Smooth muscle cell (in vitro differentiated cells): ENCODE measurements around the gene TMEM150B. TPM values are rescaled to one million over a fixed set of nuclear protein-coding genes. Genes with fewer than 3 reads are reported as not detected.

Experiments used
- DNase-seq: peaks from one replicate; lab custom pipeline; 2025; ENCODE audit not compliant: unreplicated experiment; lab: John Stamatoyannopoulos, UW
- H2AFZ ChIP-seq: fragments of 200-600 bp; sonication (generic); 2 replicates; pipeline ENCODE4 v1.6.0; 2016; ENCODE audit warnings: antibody characterized with exemption, low read depth, mild to moderate bottlenecking
- H3F3A ChIP-seq: fragments of 200-600 bp; sonication (generic); 2 replicates; pipeline ENCODE4 v1.6.0; 2017; ENCODE audit warnings: antibody characterized with exemption, low read depth
- H3K27ac ChIP-seq: fragments of 200-600 bp; sonication (generic); 2 replicates; pipeline ENCODE4 v1.5.1; 2016; ENCODE audit warnings: low read depth, mild to moderate bottlenecking
- H3K27me3 ChIP-seq: fragments of 200-600 bp; sonication (generic); 2 replicates; pipeline ENCODE4 v1.6.1; 2016; ENCODE audit warnings: low read depth, mild to moderate bottlenecking
- H3K36me3 ChIP-seq: fragments of 200-600 bp; sonication (generic); 2 replicates; pipeline ENCODE4 v1.5.1; 2016; ENCODE audit warnings: low read depth
- H3K4me1 ChIP-seq: fragments of 200-600 bp; sonication (generic); 2 replicates; pipeline ENCODE4 v1.5.1; 2016; ENCODE audit warnings: low read depth
- H3K4me2 ChIP-seq: fragments of 200-600 bp; sonication (generic); 2 replicates; pipeline ENCODE4 v1.6.0; 2016; ENCODE audit warnings: mild to moderate bottlenecking
- H3K4me3 ChIP-seq: fragments of 200-600 bp; sonication (generic); 2 replicates; pipeline ENCODE4 v1.5.1; 2016; ENCODE audit warnings: mild to moderate bottlenecking
- H3K79me2 ChIP-seq: fragments of 200-600 bp; sonication (generic); 2 replicates; pipeline ENCODE4 v1.6.0; 2016; ENCODE audit warnings: low read depth, mild to moderate bottlenecking
- H3K9ac ChIP-seq: fragments of 200-600 bp; sonication (generic); 2 replicates; pipeline ENCODE4 v1.6.0; 2016; ENCODE audit warnings: low read depth
- H3K9me3 ChIP-seq: fragments of 200-600 bp; sonication (generic); replicated peaks from 2 replicates; pipeline ENCODE4 v1.5.1; 2016; ENCODE audit warnings: low read depth
- H4K20me1 ChIP-seq: fragments of 200-600 bp; sonication (generic); 2 replicates; pipeline ENCODE4 v1.6.0; 2016; ENCODE audit warnings: low read depth
- WGBS: methylation state at CpG from one replicate; pipeline ENCODE4 v1.1.7; 2016; ENCODE audit warnings: low lambda C conversion rate; 5-methylcytosine and 5-hydroxymethylcytosine counted together
- polyA plus RNA-seq: library from polyadenylated mRNA; unstranded; fragments of >200 nt; fragmentation: Nextera tagmentation; extraction: Ambion mirVana; gene quantifications from 2 replicates; pipeline ENCODE4 v1.2.1, GENCODE V29; 2016
- total RNA-seq: library from RNA; depleted of rRNA; stranded (reverse); fragments of >200 nt; gene quantifications from 2 replicates; pipeline ENCODE4 v1.2.3, GENCODE V29; 2014
- TF ChIP-seq, protein P1 (sequence below): fragments of 200-600 bp; sonication (generic); IDR thresholded peaks from 2 replicates; pipeline ENCODE4 v1.5.1; 2017; ENCODE audit warnings: borderline replicate concordance, mild to moderate bottlenecking, antibody characterized with exemption; ENCODE audit not compliant: insufficient read depth, poor library complexity, severe bottlenecking

TMEM150B gene
- total and polyA plus RNA-seq, 2 experiments from 2014 or later: not detected

GRCh38 chr19:55365964-55366363, 40.8 kb upstream of the TMEM150B start:
- Histone ChIP-seq H4K20me1 (peaks cover 31% of the 10 kb centered on the region), H3K79me2 (peaks cover 4% of the 10 kb centered on the region), H3K36me3 (no peaks in the 10 kb centered on the region), H3K9ac (no peak overlapping the region), H3K4me2 (no peak overlapping the region), H3K4me3 (no peak overlapping the region), H3K27me3 (no peaks in the 10 kb centered on the region), H2AFZ (no peak overlapping the region), H3K27ac (no peak overlapping the region), H3K4me1 (peaks cover 12% of the 10 kb centered on the region), H3F3A (peaks cover 33% of the 10 kb centered on the region), H3K9me3 (no peaks in the 10 kb centered on the region)
- DNase-seq: no peak
- WGBS: 93% methylated on average over 16 of the region's 19 CpGs
- TF ChIP-seq, protein P1, sequence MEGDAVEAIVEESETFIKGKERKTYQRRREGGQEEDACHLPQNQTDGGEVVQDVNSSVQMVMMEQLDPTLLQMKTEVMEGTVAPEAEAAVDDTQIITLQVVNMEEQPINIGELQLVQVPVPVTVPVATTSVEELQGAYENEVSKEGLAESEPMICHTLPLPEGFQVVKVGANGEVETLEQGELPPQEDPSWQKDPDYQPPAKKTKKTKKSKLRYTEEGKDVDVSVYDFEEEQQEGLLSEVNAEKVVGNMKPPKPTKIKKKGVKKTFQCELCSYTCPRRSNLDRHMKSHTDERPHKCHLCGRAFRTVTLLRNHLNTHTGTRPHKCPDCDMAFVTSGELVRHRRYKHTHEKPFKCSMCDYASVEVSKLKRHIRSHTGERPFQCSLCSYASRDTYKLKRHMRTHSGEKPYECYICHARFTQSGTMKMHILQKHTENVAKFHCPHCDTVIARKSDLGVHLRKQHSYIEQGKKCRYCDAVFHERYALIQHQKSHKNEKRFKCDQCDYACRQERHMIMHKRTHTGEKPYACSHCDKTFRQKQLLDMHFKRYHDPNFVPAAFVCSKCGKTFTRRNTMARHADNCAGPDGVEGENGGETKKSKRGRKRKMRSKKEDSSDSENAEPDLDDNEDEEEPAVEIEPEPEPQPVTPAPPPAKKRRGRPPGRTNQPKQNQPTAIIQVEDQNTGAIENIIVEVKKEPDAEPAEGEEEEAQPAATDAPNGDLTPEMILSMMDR: no peak

GRCh38 chr19:55365245-55365644, 40.1 kb upstream of the TMEM150B start:
- TF ChIP-seq, protein P1: no peak
- Histone ChIP-seq H3K9ac (no peak overlapping the region), H3F3A (peaks cover 29% of the 10 kb centered on the region), H4K20me1 (peaks cover 31% of the 10 kb centered on the region), H3K27ac (no peak overlapping the region), H3K27me3 (no peaks in the 10 kb centered on the region), H3K4me1 (peaks cover 12% of the 10 kb centered on the region), H3K9me3 (no peaks in the 10 kb centered on the region), H3K79me2 (peaks cover 4% of the 10 kb centered on the region), H3K36me3 (no peaks in the 10 kb centered on the region), H3K4me2 (no peak overlapping the region), H3K4me3 (no peak overlapping the region), H2AFZ (no peak overlapping the region)
- 96% methylated on average over 8 of the region's 8 CpGs for WGBS
- DNase-seq: no peak

- Histone ChIP-seq H3F3A (peaks cover 22% of the 10 kb centered on the region), H3K4me2 (no peak within 1 kb of the TSS), H3K36me3 (no peaks in the 10 kb centered on the region), H3K9me3 (no peaks in the 10 kb centered on the region), H3K79me2 (no peaks in the 10 kb centered on the region), H2AFZ (no peak within 1 kb of the TSS), H3K27ac (peak within 1 kb of the TSS; percentile 52), H3K4me3 (no peak within 1 kb of the TSS), H3K4me1 (peaks cover 6% of the 10 kb centered on the region), H3K9ac (no peak within 1 kb of the TSS), H3K27me3 (no peaks in the 10 kb centered on the region), H4K20me1 (peaks cover 22% of the 10 kb centered on the region)
- TF ChIP-seq, protein P1: no peak
- WGBS: 64% methylated on average over 27 of the region's 27 CpGs
- DNase-seq: no peak
These were observed 38.0 kb upstream of the TMEM150B start, which contains the start of gene GARIN5B for GRCh38 chr19:55362990-55363716. Gene GARIN5B (minus strand): TSS chr19:55363260. CDS start chr19:55363066, 194 bp downstream.
